GM21528 (cell line): ENCODE measurements around the gene ANAPC16.

Experiments
- ATAC-seq: cut with Tn5 transposase; IDR thresholded peaks from one replicate; pipeline ENCODE4 v1.9.1; 2021; ENCODE audit warnings: mild to moderate bottlenecking, moderate library complexity; ENCODE audit not compliant: unreplicated experiment, low FRiP score

ANAPC16 gene

DNA sequence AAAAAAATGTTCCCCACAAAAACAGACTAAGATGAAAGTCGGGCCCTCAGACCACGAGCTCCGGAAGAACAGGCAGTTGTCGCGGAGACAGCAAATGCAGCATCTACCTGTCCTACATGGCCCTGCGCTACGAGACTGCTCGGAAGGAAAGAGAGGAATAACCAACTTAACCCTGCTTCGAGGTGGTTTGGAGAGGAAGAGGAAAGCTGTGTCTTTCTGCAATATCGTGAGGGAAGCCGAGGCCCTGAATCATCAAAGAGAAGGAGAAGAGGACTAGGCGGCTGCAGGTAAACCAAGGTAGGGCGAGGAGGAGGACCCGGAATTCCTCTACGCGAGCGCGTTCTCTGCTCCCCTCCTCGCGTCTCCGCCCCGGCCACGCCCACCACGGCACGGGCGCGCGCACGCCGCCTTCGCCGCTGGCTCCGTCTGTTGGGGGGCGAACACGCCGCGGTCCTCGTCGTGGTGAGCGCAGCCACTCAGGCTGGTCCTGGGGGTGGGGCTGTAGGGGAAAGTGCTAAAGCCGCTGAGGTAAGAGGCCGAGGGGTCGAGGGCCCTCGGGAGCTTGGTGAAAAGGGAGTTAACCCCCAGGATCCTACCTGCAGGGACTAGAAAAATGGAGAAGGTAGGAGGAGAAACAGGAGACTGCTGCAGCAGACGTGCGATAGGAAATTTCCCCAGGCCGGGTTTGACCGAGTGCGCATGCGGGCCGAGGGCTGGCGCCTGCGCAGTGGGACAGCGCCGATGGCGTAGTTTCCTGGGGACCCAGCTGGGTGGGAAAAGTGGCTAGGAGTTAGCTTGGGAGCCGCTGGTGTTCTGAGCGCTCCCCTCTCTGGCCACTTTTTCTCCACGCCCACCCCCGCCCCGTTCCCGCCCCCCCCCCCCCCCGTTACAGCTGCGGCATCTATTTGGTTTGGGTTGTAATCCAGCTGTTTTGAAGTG lies at the start of gene ANAPC16, which contains the start of gene ASCC1:
ANAPC16 (plus strand) TSS at position 402 of the 939 bp plus-strand sequence. CDS start 7,903 bp downstream, outside the sequence.
ASCC1 (minus strand) TSS at position 666 of the 939 bp plus-strand sequence. CDS start 2,978 bp downstream, outside the sequence.
- ATAC-seq: peak; percentile 72

DNA sequence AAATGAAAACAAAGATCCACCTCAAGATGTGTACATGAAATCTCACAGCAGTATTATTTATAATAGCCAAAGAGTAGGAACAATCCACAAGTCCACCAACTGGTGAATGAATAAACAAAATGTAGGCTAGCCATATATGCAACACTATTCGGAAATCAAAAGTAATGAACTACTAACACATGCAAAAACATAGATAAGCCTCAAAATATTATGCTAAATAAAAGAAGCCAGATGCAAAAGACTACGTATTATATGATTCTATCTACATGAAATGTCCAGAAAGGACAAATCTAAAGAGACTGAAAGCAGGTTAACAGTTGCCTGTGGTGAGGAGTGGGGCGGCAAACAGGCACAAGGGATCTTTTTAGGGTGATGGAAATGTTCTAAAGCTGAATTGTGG lies 48.7 kb upstream of the ANAPC16 start:
- no peak for ATAC-seq

GRCh38 chr10:72170263-72170662 lies 45.5 kb upstream of the ANAPC16 start:
- ATAC-seq: no peak

DNA sequence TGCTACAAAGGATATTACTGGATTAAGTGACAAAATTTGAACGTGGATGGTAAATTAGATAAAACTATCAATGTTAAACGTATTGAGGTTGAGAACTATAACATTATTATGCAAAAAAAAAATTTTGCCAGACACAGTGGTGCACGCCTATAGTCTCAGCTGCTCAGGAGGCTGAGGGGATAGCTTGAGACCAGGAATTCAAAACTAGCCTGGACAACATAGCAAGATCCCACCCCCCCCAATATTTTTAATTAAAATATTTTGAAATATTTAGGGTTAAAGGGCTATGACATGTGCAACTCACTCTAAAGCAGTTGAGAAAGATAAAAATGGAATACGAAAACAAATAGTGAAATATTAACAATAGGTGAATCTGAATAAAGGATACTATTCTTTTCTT lies 45.1 kb upstream of the ANAPC16 start:
- no peak for ATAC-seq

- no peak for ATAC-seq
Observed at GRCh38 chr10:72171175-72171630, 44.6 kb upstream of the ANAPC16 start.

- ATAC-seq: no peak
Observed at GRCh38 chr10:72173262-72173618, 42.6 kb upstream of the ANAPC16 start.

- peak; percentile 46 for ATAC-seq
Observed at GRCh38 chr10:72173619-72174296, 42.1 kb upstream of the ANAPC16 start.

DNA sequence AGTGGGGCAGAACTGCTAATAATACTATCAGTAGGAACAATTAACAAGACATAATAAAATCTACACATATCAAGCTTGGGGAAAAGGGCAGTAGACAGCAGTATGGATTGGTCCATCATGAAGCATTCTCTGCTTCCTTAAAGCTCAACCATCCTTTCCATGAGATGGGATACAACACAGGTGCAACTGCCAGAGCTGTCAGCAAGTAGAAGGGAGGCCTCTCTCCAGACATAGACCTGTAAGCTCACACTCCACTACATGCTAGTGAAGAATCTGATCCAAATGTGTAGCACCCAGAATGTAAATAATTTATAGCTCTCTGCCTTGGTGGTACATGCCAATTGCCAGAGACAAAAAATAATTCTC lies 41.5 kb upstream of the ANAPC16 start:
- peak; percentile 2 for ATAC-seq

- no peak for ATAC-seq
Observed at GRCh38 chr10:72175149-72175548, 40.7 kb upstream of the ANAPC16 start.

DNA sequence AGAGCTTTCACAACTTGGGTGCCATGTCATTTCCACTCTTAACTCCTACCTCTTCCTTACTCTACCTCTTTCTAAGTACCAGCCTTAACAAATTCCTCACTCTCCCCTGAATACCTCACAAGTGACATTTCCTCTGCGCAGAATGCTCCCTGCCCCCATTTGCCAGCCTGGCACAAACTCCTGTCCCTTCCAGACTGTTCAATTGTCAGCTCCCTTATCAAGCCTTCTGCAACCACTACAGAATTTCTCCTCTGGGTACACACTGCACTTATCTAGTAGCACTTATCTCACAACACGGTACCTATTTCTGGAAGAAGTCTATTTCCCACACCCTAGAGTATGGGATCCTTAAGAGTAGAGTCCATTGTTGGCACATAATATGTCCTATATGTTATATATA lies 39.1 kb upstream of the ANAPC16 start:
- no peak for ATAC-seq

DNA sequence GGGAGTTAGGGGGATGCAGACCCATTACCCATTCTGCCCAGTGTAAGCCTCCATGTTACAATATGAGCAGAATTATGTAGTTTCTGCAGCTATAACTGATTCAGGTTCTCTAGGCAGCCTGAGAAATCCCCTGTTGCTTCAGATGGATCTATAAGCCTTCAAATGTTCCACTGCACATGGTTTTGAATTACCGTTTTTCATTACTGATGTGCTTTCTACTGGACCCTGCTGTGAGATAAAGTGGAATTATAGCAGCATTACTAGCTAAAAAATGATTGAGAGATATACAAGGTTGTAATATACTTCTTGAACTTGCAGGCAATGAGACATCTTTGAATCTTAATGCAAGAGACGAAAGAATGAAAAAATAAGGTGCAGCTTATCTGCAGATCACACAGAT lies 38.4 kb upstream of the ANAPC16 start:
- ATAC-seq: no peak

DNA sequence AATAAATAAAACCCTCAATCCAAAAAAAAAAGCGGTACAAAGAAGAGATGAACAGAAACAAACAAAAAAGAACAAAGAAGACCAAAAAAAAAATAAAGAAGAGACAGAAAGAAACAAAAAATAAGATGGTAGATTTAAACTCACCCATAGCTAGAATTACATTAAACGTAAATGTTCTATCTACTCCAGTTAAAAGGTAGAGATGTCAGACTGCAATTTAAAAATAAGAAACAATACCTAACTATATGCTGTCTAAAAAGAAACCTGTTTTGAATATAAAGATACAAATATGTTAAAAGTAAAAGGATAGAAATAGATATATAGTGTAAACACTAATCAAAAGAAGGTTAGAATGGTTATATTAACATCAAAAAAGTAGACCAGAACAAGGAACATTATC lies 31.7 kb upstream of the ANAPC16 start:
- ATAC-seq: no peak

DNA sequence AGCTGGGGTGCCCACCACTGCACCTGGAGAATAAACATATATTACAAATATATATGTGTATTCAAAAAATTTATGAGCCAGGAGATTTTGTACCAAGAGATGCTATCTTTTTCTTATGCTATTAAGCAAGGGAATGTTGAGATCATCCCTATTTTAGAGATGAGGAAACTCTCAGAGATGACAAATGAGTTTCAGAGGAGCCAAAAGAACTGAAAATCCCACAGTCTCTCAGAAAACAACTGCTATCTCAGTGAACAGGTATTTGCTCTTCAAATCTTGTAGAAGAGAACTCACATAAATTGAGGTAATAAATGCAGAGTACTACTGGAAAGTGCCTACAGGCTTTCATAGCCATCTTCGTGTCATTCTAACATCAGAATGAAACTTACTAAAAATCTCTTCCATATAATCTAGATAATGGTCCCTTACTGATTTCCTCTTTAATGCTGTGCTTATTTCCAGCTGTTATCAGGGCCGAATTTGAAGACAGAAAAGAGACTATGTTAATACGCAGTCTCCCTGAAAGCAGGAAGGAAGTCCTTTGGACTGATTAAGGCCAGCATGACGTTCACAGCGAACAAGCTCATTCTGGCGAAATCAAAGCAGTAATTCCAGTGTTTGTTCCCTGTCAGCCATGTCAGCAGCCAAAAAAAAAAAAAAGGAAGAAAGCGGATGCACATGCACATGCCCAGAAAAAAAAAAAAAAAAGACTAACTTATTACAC lies 29.4 kb upstream of the ANAPC16 start:
- ATAC-seq: no peak

DNA sequence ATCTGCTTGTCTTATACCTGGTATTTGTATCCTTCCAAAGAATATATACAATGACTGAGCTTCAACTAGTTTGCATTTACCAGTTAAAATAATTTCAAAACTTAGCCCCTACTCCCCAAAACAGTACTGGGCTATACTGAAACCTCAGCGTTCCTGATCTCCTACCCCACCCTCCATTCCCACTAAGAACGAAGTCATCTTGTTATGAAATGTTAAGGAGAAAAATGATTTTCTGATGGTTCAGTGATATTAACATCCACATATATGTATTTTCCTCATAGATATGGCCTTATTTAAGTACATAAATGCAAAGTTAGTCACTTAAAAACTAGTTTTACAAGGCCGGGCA lies 28.9 kb upstream of the ANAPC16 start:
- no peak for ATAC-seq

DNA sequence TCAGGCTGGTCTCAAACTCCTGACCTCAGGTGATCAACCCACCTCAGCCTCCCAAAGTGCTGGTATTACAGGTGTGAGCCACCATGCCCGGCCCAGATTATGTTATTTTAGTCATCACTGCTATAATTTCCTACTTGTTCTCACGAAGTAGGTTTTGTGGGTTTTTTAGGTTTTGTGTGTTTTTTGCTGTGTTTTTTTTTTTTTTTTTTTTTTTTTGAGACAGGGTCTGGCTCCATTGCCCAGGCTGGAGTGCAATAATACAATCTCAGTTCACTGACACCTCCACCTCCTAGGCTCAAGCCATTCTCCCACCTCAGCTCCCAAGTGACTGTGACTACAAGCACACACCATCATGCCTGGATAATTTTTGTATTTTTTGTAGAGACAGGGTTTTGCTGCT lies 20.9 kb upstream of the ANAPC16 start:
- no peak for ATAC-seq

GRCh38 chr10:72200883-72201282 lies 14.9 kb upstream of the ANAPC16 start:
- no peak for ATAC-seq

- no peak for ATAC-seq
Observed at GRCh38 chr10:72201293-72201692, 14.5 kb upstream of the ANAPC16 start.

DNA sequence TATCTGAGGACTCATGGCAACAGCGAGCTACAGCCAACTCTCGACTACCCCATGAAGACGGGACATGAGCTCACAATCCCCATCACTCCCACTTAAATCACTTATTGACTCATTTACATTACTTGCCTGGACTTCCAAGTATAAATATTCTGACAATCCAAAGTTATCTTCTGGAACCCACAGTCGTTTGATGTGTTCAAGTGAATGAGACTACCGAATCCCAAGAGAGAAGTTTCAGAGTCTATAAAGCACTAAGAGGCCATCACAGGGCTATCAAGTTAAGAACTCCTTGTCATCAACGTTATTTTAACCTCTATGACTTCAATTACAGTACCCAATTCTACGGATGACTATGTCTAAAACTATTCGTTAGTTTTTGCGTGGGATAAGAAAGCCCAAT lies 11.5 kb upstream of the ANAPC16 start:
- no peak for ATAC-seq

GRCh38 chr10:72204724-72205123 lies 11.1 kb upstream of the ANAPC16 start:
- ATAC-seq: no peak

- no peak for ATAC-seq
Observed at GRCh38 chr10:72206511-72207229, 9.1 kb upstream of the ANAPC16 start.
